Measurements from ENCODE around the gene TM9SF4.
"Not testable (repeated sequence)": the region's sequence is repeated elsewhere in the genome, so short reads cannot be mapped to it uniquely, and the experiment has no call there.

TM9SF4 gene

DNA sequence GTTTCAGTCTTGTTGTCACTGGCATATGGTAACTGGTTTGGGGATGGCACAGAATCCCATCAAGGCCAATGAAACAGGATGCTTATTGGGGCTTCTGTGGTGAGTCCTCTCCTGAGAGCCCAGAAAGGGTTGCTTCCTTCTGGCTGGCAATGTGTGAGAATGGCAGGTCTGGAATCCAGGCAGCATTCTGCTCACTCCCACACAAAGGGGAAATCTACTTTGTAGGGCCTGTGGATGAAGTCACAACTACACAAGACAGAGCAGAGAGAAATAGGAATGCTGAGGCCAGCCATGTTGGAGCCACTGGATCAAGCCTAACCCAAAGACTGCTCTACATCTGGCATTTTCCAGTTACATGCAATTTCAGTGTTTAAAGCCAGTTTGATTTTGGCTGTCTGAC, 82.4 kb downstream of the TM9SF4 start:
- no peak for DNase-seq

DNA sequence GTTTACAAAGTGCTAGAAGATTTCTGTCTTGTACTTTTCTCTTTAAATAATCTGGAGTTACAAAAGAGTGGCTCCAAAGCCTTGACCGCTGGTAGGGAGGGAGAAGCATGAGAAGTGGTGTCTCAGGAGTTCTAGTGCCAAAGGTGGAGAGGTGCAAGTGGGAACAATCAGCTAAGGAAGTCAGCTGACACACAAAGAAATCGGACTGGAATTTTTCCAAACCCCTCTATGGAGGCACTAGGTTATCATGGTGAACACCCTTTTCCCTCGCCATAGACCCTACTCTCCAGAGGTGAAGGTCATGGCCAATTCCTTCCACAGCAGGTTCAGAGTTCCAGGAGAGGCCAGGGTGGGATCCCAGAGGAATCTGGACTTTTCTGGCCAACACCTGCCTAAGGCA, 83.2 kb downstream of the TM9SF4 start:
- no peak for DNase-seq

DNA sequence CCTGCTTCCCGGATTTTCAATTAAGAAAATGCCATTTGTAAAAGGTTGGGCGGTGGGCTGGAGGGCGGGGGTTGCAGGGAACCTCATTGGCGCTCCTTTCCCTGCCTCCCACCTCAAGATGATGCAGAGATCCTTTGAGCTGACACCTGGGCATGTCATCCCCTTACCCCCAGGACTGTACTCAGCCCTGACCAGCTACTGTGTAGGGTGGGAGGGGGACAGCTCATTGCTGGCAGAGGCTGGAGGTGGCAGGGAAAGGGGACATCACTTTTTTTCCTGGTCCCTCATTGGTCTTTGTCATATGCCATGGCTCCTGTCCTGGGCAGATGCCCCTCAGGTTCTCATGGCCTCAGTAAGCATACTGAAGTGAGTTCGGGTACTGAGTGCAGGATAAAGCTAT, 83.8 kb downstream of the TM9SF4 start:
- DNase-seq = not testable (repeated sequence)

DNA sequence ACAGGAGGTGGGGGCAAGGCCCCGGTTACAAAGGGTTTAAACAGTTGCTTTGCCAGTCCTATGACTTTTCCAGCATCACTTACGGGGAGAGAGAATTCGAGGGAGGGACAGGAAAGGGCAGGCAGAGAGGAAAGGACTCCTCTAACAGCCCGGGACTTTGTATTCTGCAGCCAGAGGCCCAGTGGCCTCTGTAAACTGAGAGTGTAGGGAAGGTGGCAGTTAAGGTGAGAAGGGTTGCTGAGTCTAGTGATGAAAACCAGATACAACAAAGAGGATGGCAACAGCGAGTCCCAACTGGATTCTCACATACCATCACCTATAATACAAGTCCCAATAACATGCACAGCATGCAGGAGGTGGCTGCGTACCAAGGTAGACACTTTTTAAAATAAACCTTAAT, 84.5 kb downstream of the TM9SF4 start:
- DNase-seq = no peak

DNA sequence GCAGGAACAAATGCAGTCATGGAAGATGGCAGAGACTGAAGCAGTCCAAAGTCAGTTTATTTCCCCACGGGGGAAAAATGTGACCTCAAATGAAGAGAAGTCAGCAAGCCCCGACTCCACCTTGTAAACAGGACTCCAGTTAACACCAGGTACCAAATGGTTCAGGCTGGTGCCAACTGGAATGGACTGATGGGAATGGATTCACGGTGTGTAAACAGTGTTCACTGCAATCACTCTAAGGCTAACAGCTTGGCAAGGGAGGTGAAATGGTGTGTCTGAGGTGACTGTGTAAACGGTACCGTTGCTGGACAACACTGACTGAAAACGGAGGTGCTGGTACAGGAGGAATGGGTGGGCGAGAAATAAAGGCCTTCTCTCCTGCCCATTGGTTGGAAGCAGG, 86.1 kb downstream of the TM9SF4 start:
- no peak for DNase-seq

GRCh38 chr20:32196613-32197012, 87.1 kb downstream of the TM9SF4 start:
- DNase-seq = not testable (repeated sequence)

GRCh38 chr20:32197136-32197535, 87.6 kb downstream of the TM9SF4 start:
- not testable (repeated sequence) for DNase-seq

DNA sequence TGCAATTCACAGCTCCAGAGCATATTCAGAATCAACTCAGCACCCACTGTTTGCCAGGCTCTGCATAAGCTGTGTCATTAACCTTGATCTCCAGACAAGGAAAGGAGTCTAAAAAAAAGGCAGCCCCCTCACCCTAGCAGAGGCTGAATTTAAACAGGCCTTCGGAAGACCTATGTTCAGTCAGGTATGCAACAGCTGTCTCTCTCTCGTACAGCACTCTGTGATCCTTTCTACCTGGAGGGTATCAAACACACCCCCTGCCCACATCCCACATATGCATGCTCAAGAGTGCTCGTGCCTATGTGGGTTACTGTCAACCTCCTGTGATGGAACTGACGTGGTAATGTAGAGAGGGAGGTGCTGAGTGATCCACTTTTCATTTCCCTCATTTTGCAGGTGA, 89.5 kb downstream of the TM9SF4 start:
- no peak for DNase-seq

GRCh38 chr20:32201296-32201976, 91.9 kb downstream of the TM9SF4 start:
- DNase-seq = no peak

DNA sequence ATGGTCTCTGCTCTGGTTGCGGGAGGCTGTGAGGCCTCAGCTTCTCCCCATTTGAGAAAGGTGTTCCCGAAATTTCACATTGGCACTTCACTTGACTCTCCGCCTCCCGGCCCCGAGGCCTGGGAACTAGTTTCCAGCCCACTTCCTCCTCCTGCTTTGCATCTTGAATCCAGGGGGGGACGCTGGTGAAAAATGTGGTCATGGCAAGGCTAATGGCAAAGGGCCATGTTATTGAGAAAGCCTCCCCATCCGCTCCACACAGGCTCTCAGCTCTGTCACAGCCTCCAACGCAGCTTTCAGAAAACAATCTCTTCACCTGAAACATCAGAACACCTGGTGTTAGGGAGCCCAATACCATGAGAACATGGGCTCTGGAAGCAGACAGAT, 92.5 kb downstream of the TM9SF4 start:
- DNase-seq = no peak

GRCh38 chr20:32203356-32204204, 94.1 kb downstream of the TM9SF4 start:
- DNase-seq = no peak

DNA sequence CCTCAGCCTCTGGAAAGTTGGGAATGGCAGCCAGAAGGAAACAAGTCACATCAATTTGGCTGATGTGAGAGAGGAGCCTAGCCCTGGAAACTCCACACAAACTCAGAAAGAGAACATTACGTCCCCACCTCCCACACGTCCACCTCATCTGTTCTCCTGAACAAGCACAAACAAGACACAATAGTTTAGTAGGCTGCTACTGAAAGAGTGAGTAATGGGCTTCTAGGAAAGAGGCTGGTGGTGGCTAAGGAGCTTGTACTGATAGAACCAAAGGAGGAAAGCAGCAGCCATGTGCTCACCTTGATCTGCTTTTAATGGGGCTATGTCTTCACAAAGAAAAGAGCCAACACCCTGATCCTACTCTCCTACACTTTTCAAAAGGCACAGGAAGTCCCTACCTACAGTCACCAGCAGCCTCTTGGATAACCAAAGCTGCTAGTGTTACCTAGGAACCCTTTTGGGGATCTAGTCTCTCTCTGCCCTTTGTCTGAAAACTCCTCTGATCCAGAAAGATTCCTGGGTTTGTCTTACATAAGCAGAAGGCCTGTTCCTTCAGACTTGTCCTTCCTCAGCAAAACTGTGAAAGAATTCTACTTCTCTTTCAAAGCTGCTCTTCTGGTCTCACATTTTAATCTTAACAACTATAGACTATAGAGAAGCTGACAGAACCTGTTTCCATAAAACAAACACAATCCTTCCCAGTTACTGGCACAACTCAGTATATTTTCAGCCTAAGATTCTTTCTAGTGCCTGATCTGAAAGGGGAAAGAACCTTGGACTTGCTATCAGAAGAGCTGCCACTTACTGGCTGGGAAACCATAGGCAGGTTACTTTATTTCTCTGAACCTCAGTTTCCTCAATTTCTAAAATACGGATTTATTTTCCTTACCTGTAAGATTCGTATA, 94.9 kb downstream of the TM9SF4 start:
- DNase-seq = no peak

- no peak for DNase-seq
Observed at GRCh38 chr20:32205110-32205842, 95.8 kb downstream of the TM9SF4 start.

GRCh38 chr20:32205843-32206759, 96.6 kb downstream of the TM9SF4 start:
- DNase-seq = no peak

- DNase-seq = no peak
Observed at GRCh38 chr20:32206760-32207625, 97.5 kb downstream of the TM9SF4 start.

GRCh38 chr20:32207626-32208498, 98.3 kb downstream of the TM9SF4 start, which contains the start of the genes PLAGL2 and POFUT1:
PLAGL2 (minus strand) TSS chr20:32207743; CDS start chr20:32202178, 5,565 bp downstream.
POFUT1 (plus strand) TSS chr20:32207880; CDS start chr20:32207942, 62 bp downstream.
- DNase-seq = peak; percentile 92

DNA sequence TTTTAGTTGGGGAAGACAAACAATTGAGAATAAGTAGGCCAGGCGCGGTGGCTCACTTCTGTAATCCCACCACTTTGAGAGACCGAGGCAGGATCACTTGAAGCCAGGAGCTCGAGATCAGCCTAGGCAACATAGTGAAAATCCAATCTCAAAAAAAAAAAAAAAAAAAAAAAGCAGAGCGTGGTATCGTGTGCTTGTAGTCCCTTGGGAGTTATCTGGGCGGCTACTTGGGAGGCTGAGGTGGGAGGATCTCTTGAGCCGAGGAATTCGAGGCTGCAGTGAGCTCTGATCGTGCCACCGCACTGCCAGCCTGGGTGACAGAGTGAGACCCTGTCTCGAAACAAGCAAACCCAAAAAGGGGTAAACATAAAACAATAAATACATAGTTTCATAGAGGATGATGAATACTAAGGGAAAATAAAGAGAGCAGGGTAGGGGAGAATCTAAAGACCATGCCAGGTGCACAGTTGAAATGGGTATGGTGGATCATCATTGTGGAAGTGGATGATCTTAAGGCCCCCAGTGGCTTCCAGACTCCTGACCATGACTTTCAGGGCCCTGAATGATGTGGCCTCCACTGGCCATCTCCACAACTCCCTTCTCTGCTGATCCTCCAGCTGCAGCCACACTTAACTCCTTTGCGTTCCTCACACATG, 99.1 kb downstream of the TM9SF4 start:
- no peak for DNase-seq

DNA sequence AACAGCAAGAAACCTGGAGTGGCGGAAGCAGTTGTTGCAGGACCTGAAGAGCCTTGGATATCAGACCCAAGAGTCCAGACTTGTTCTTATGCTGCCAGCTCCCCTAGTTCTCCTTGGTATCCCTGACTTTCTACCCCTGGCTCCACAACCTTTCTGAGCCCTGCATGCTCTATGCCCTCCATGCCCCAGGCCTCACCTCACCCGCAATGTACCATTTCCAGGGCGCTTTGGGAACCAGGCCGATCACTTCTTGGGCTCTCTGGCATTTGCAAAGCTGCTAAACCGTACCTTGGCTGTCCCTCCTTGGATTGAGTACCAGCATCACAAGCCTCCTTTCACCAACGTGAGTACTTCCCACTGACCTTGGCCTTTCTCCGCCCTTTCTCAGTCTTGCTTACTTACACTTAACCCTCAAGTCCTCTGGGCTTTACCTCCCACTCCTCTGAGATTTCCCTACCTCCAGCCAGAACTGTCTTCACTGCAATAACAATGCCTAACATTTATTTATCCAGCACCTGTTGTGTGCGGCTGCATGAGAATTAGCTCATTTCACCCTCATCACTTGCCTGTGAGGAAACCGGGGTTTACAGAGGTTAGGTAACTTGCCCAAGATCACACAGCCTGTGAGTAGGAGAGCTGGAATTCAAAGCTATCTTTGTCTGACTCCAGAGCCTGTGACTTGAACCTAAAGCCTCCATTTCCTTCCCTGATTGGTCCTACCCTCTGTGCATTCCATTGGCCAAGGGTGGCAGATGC, 100.5 kb downstream of the TM9SF4 start:
- DNase-seq = no peak

All from right forelimb (tissue), 1 donor.